H1 (cell line): ENCODE data around the gene UBE2H. TPM values are rescaled to one million over a fixed set of nuclear protein-coding genes. Genes with fewer than 3 reads are reported as not detected.

Experiments used
- CTCF ChIA-PET: fragments of 300-600 bp; sonication (Branson Sonifier 250); formaldehyde crosslinking; loops from one replicate; lab custom pipeline; 2021; ENCODE audit not compliant: partially characterized antibody; lab: Charles Lee
- POLR2A ChIA-PET: fragments of 300-600 bp; sonication (Branson Sonifier 250); formaldehyde crosslinking; loops from one replicate; lab custom pipeline; 2021; ENCODE audit warnings: inconsistent platforms; ENCODE audit not compliant: partially characterized antibody; lab: Charles Lee
- DNase-seq, 2 experiments: peaks; one replicate each; pipeline versions ENCODE4 v3.0.0 to v3.0.0-alpha.2; 2010 to 2022; ENCODE audit warnings: low spot score in 2 of 2, low read depth in 1 of 2, mixed read lengths in 1 of 2
- FAIRE-seq: peaks from 2 replicates; lab custom pipeline; 2011; peaks lifted over from hg19 to GRCh38; lab: Jason Lieb, UNC
- H2AFZ ChIP-seq: 2 replicates; pipeline ENCODE4 v1.8.1; 2012; ENCODE audit warnings: low read length, inconsistent platforms
- H2AK5ac ChIP-seq: 2 replicates; pipeline ENCODE4 v1.6.1; 2013; ENCODE audit warnings: low read depth, low read length
- H2BK120ac ChIP-seq: replicated peaks from 2 replicates; pipeline ENCODE3; 2013; ENCODE audit warnings: low read depth, low read length, inconsistent platforms
- H2BK12ac ChIP-seq: 2 replicates; pipeline ENCODE4 v1.6.1; 2013; ENCODE audit warnings: low read depth, low read length
- H2BK15ac ChIP-seq: 2 replicates; pipeline ENCODE4 v1.6.1; 2013; ENCODE audit warnings: low read length
- H2BK20ac ChIP-seq: 2 replicates; pipeline ENCODE4 v1.6.1; 2013; ENCODE audit warnings: low read length
- H2BK5ac ChIP-seq: 2 replicates; pipeline ENCODE4 v1.6.1; 2013; ENCODE audit warnings: low read depth, low read length
- H3K14ac ChIP-seq: 2 replicates; pipeline ENCODE4 v1.6.1; 2013; ENCODE audit warnings: inconsistent platforms; ENCODE audit not compliant: insufficient read length
- H3K18ac ChIP-seq: 2 replicates; pipeline ENCODE4 v1.6.1; 2013; ENCODE audit warnings: low read length; ENCODE audit errors: extremely low read depth
- H3K23ac ChIP-seq: 2 replicates; pipeline ENCODE4 v1.6.1; 2013; ENCODE audit warnings: inconsistent platforms; ENCODE audit not compliant: insufficient read length
- H3K23me2 ChIP-seq: 2 replicates; pipeline ENCODE4 v1.6.1; 2013; ENCODE audit warnings: low read depth, low read length
- H3K27ac ChIP-seq: 2 replicates; pipeline ENCODE4 v1.6.1; 2011; ENCODE audit warnings: low read depth, low read length, inconsistent platforms
- H3K27me3 ChIP-seq, 4 experiments: replicated peaks in 1 of 4; 1 replicate in 1 of 4; 2 replicates in 3 of 4; pipeline versions ENCODE4 v1.6.1 to v1.8.1; 2011 to 2013; ENCODE audit warnings: low read length in 3 of 4, mild to moderate bottlenecking in 3 of 4, inconsistent platforms in 2 of 4, mixed read lengths in 2 of 4, moderate library complexity in 1 of 4; ENCODE audit not compliant: control insufficient read depth in 3 of 4, insufficient read depth in 3 of 4; ENCODE audit errors: extremely low read depth in 1 of 4
- H3K36me3 ChIP-seq, 4 experiments: 2 replicates each; pipeline versions ENCODE4 v1.6.1 to v1.8.1; 2011 to 2013; ENCODE audit warnings: mild to moderate bottlenecking in 4 of 4, low read length in 3 of 4, moderate library complexity in 2 of 4, control low read depth in 1 of 4, inconsistent platforms in 1 of 4; ENCODE audit not compliant: insufficient read depth in 4 of 4, control insufficient read depth in 2 of 4
- H3K4ac ChIP-seq: replicated peaks from 2 replicates; pipeline ENCODE3; 2013; ENCODE audit warnings: low read length, low read depth, mixed read lengths, inconsistent platforms; ENCODE audit not compliant: insufficient read length
- H3K4me1 ChIP-seq, 4 experiments: replicated peaks in 1 of 4; 1 replicate in 1 of 4; 2 replicates in 3 of 4; pipeline versions ENCODE4 v1.6.1 to v1.8.1; 2011 to 2013; ENCODE audit warnings: low read length in 3 of 4, inconsistent platforms in 2 of 4, mixed read lengths in 1 of 4; ENCODE audit not compliant: insufficient read depth in 4 of 4, control insufficient read depth in 3 of 4
- H3K4me2 ChIP-seq, 2 experiments: 2 replicates each; pipeline versions ENCODE4 v1.6.1 to v1.8.1; 2011 to 2013; ENCODE audit warnings: low read depth in 2 of 2, low read length in 2 of 2, control low read depth in 1 of 2, inconsistent platforms in 1 of 2, mild to moderate bottlenecking in 1 of 2; ENCODE audit not compliant: insufficient read depth in 1 of 2
- H3K4me3 ChIP-seq, 4 experiments: fragments of 200-600, 300-600 bp in 1 of 4; sonication (generic), shearing (Covaris generic), sonication (Bioruptor Twin) in 1 of 4; 2 replicates each; pipeline versions ENCODE4 v1.5.1 to v1.8.1; 2011 to 2016; ENCODE audit warnings: low read length in 4 of 4, low read depth in 3 of 4, control low read depth in 2 of 4, inconsistent platforms in 2 of 4, mild to moderate bottlenecking in 2 of 4, mixed read lengths in 1 of 4, moderate library complexity in 1 of 4; ENCODE audit not compliant: insufficient read depth in 2 of 4; ENCODE audit errors: extremely low read depth in 1 of 4
- H3K56ac ChIP-seq: replicated peaks from 2 replicates; pipeline ENCODE3; 2013; ENCODE audit warnings: low read depth, mild to moderate bottlenecking, mixed read lengths, low read length, inconsistent platforms; ENCODE audit not compliant: insufficient read length
- H3K79me1 ChIP-seq: 2 replicates; pipeline ENCODE4 v1.6.1; 2013; ENCODE audit warnings: low read depth, low read length, control low read depth
- H3K79me2 ChIP-seq, 2 experiments: 2 replicates each; pipeline versions ENCODE4 v1.6.1 to v1.8.1; 2012 to 2013; ENCODE audit warnings: low read length in 2 of 2, mild to moderate bottlenecking in 2 of 2, inconsistent platforms in 1 of 2; ENCODE audit not compliant: insufficient read depth in 2 of 2, control insufficient read depth in 1 of 2
- H3K9ac ChIP-seq, 4 experiments: replicated peaks in 1 of 4; 1 replicate in 1 of 4; 2 replicates in 3 of 4; pipeline versions ENCODE4 v1.6.1 to v1.8.1; 2011 to 2013; ENCODE audit warnings: low read depth in 3 of 4, low read length in 3 of 4, control low read depth in 2 of 4, mild to moderate bottlenecking in 2 of 4, moderate library complexity in 2 of 4, inconsistent platforms in 1 of 4; ENCODE audit errors: extremely low read depth in 1 of 4
- H3K9me3 ChIP-seq, 2 experiments: 2 replicates each; pipeline versions ENCODE4 v1.6.1 to v1.8.1; 2012 to 2013; ENCODE audit warnings: mild to moderate bottlenecking in 2 of 2, moderate library complexity in 2 of 2, control low read depth in 1 of 2, inconsistent platforms in 1 of 2, low read depth in 1 of 2, low read length in 1 of 2, mixed read lengths in 1 of 2; ENCODE audit not compliant: insufficient read depth in 2 of 2
- H4K20me1 ChIP-seq, 2 experiments: replicated peaks in 1 of 2; 2 replicates each; pipeline versions ENCODE3 to v1.8.1; 2011 to 2013; ENCODE audit warnings: inconsistent platforms in 2 of 2, low read length in 2 of 2, mild to moderate bottlenecking in 1 of 2; ENCODE audit not compliant: insufficient read depth in 2 of 2, control insufficient read depth in 1 of 2
- H4K5ac ChIP-seq: 2 replicates; pipeline ENCODE4 v1.6.1; 2013; ENCODE audit warnings: low read length, low read depth, mixed read lengths, inconsistent platforms; ENCODE audit not compliant: insufficient read length
- H4K8ac ChIP-seq: 2 replicates; pipeline ENCODE4 v1.8.0; 2013; ENCODE audit warnings: mild to moderate bottlenecking, moderate library complexity, low read length, inconsistent platforms; ENCODE audit not compliant: insufficient read depth; ENCODE audit errors: extremely low read depth
- H4K91ac ChIP-seq: replicated peaks from 2 replicates; pipeline ENCODE3; 2013; ENCODE audit warnings: low read length, mixed read lengths, inconsistent platforms; ENCODE audit not compliant: insufficient read length
- CBX5 ChIP-seq: fragments of 300-800, 300-1000 bp; sonication (generic); IDR thresholded peaks from 2 replicates; pipeline ENCODE4 v1.7.1; 2016; ENCODE audit warnings: antibody characterized with exemption, low read length, low read depth
- CBX8 ChIP-seq: fragments of 300-800, 300-1000 bp; sonication (generic); IDR thresholded peaks from 2 replicates; pipeline ENCODE4 v1.7.1; 2016; ENCODE audit warnings: low read depth, low read length, borderline replicate concordance
- HDAC2 ChIP-seq, 2 experiments: fragments of 300-600 bp in 1 of 2; sonication (generic) in 1 of 2; IDR thresholded peaks; 2 replicates each; pipeline ENCODE4 v1.6.1; 2011 to 2012; ENCODE audit warnings: low read depth in 2 of 2, low read length in 2 of 2, mild to moderate bottlenecking in 2 of 2, moderate library complexity in 2 of 2, borderline replicate concordance in 1 of 2, inconsistent platforms in 1 of 2
- KDM1A ChIP-seq: fragments of 200-600, 300-600 bp; sonication (generic); IDR thresholded peaks from 2 replicates; pipeline ENCODE4 v1.7.1; 2016; ENCODE audit warnings: mild to moderate bottlenecking, low read length, borderline replicate concordance
- MAFK ChIP-seq: IDR thresholded peaks from 2 replicates; pipeline ENCODE4 v1.6.1; 2012; ENCODE audit warnings: low read depth, mild to moderate bottlenecking, improper control_type of control experiment, low read length
- RFX5 ChIP-seq: IDR thresholded peaks from 2 replicates; pipeline ENCODE4 v1.6.1; 2011; ENCODE audit warnings: low read depth, low read length, improper control_type of control experiment, borderline replicate concordance
- RXRA ChIP-seq: IDR thresholded peaks from 2 replicates; pipeline ENCODE4 v1.6.1; 2011; ENCODE audit warnings: low read depth, mild to moderate bottlenecking, low read length, moderate library complexity; ENCODE audit not compliant: insufficient read depth
- SP4 ChIP-seq: IDR thresholded peaks from 2 replicates; pipeline ENCODE4 v1.6.1; 2012; ENCODE audit warnings: low read length, inconsistent platforms
- SUZ12 ChIP-seq: fragments of 200-600 bp; sonication (generic); IDR thresholded peaks from 2 replicates; pipeline ENCODE4 v1.6.1; 2012; ENCODE audit warnings: mild to moderate bottlenecking, inconsistent platforms, low read length, moderate library complexity, mixed read lengths
- YY1 ChIP-seq: IDR thresholded peaks from 2 replicates; pipeline ENCODE4 v1.6.1; 2011; ENCODE audit warnings: low read depth, mild to moderate bottlenecking, low read length
- ZNF274 ChIP-seq: IDR thresholded peaks from 2 replicates; pipeline ENCODE4 v1.7.0; 2012; ENCODE audit warnings: low read length, borderline replicate concordance; ENCODE audit errors: extremely low read depth
- WGBS, 2 experiments: shearing (Covaris generic) in 1 of 2; methylation state at CpG; one replicate each; pipeline versions ENCODE4 v1.1.6 to v1.1.7; 2013 to 2015; ENCODE audit warnings: low lambda C conversion rate in 2 of 2, mixed read lengths in 2 of 2, inconsistent platforms in 1 of 2, low coverage in 1 of 2, missing lambda C conversion rate in 1 of 2; ENCODE audit not compliant: insufficient replicate concordance in 2 of 2, insufficient coverage in 1 of 2, insufficient read length in 1 of 2; ENCODE audit errors: extremely low coverage in 1 of 2, missing lambda C conversion rate in 1 of 2; 5-methylcytosine and 5-hydroxymethylcytosine counted together
- polyA plus RNA-seq, 7 experiments: library from polyadenylated mRNA; depleted of rRNA in 3 of 7; stranded (reverse) in 5 of 7; unstranded in 2 of 7; fragments of >200 nt in 5 of 7; fragments of 200-250 nt in 2 of 7; gene quantifications; 1 replicate in 5 of 7; 2 replicates in 1 of 7; 4 replicates in 1 of 7; pipeline versions ENCODE4 v1.2.1 to v1.2.3, GENCODE V29; 2011 to 2013; ENCODE audit warnings: missing spikeins in 2 of 7, mixed read lengths in 2 of 7
- total RNA-seq: library from RNA; stranded (reverse); fragmentation: NEBNext Ultra II Directional; extraction: Animal tissue kit (Norgen Biotek cat#: 25700); gene quantifications from 2 replicates; pipeline ENCODE4 v1.2.1, GENCODE V29; 2021
- TF ChIP-seq, protein P1 (sequence below): IDR thresholded peaks from 2 replicates; pipeline ENCODE4 v1.6.1; 2012; ENCODE audit warnings: inconsistent platforms

The UBE2H gene
- total and polyA plus RNA-seq, 2 of the 8 experiments (the other 6 are each of a cell fraction or from before 2014, with no cell fraction given): 30.6 to 62.2 TPM

DNA sequence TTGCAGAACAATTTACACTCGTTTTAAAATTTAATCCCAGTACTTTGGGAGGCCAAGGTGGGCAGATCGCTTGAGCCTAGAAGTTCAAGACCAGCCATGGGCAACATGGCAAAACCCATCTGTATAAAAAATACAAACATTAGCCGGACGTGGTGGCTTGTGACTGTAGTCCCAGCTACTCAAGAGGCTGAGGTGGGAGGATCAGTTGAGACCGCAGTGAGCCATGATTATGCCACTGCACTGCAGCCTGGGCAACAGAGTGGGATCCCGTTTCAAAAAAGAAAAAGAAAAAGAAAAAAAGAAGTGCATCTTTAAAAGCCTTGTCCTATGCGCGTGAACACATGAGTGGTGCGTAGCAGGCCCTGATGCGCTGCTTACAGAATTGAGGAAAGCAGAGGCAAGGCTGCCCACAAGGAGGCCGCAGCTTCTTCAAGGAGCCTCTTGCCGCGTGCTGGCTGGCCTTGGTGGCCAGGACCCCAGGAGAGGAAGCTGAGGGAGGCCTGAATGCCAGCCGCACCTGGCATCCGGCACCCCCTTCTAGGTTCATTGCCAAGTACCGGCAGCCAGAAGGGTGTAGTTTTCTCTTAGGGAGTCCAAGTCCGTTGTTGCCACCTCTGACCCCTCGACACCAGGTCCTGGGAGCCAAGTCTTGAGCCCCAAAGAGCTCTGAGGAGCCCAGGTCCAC is 124.5 kb downstream of the UBE2H start:
- H4K5ac ChIP-seq: no peak overlapping the region
- H3K56ac ChIP-seq: no peak overlapping the region
- H3K4me1 ChIP-seq: peaks cover 9 to 35% (median 11%) of the 10 kb centered on the region in 4 experiments
- H3K9me3 ChIP-seq: no peaks in the 10 kb centered on the region
- peak overlapping the region; percentile 72; the same call in 1 of the 2 replicates for H2BK15ac ChIP-seq
- H2BK12ac ChIP-seq: 0 out of 2 replicates have a peak overlapping the region, but pooled peaks have one; percentile 9
- H3K27ac ChIP-seq: no peak overlapping the region
- H4K8ac ChIP-seq: no peak overlapping the region
- no peak overlapping the region for H2AK5ac ChIP-seq
- no peaks in the 10 kb centered on the region for H4K20me1 ChIP-seq
- H3K79me1 ChIP-seq: no peaks in the 10 kb centered on the region; the same call in 1 of the 2 replicates
- no peak overlapping the region for H3K9ac ChIP-seq
- H3K4me3 ChIP-seq: no peak overlapping the region
- H3K4me2 ChIP-seq: no peak overlapping the region
- H3K23me2 ChIP-seq: peaks cover 3% of the 10 kb centered on the region
- H3K36me3 ChIP-seq: no peaks in the 10 kb centered on the region; a peak in 2 of 8 replicates
- POLR2A ChIA-PET: interaction anchor here (1.1 to 5.6 kb wide), 4 partner anchors 47 to 216 kb away, joined by 3 to 36 read pairs (median 8); no protein-coding TSS in a partner anchor
- H3K27me3 ChIP-seq: no peaks in the 10 kb centered on the region
- 91% methylated on average over 17 of the region's 18 CpGs; no CpG with 5 or more reads in 1 of the 2 experiments for WGBS, 2 experiments
- H4K91ac ChIP-seq: no peak overlapping the region
- H3K4ac ChIP-seq: no peak overlapping the region
- H2BK20ac ChIP-seq: no peak overlapping the region
- no peak overlapping the region for H2AFZ ChIP-seq
- H2BK120ac ChIP-seq: no peak overlapping the region
- DNase-seq: no peak
- FAIRE-seq: no peak
- H3K23ac ChIP-seq: no peak overlapping the region
- H3K14ac ChIP-seq: no peak overlapping the region
- H3K18ac ChIP-seq: no peak overlapping the region
- H2BK5ac ChIP-seq: no peak overlapping the region
- no peaks in the 10 kb centered on the region for H3K79me2 ChIP-seq
- CTCF ChIA-PET: interaction anchor here (0.7 to 8.8 kb wide), 25 partner anchors 10 to 610 kb away, joined by 3 to 141 read pairs (median 7); no protein-coding TSS in a partner anchor
- TF ChIP-seq HDAC2 (IDR thresholded peaks at IDR 0.05; ENCODE audit: borderline replicate concordance in 1 of 2, low read depth in 2 of 2, low read length in 2 of 2): no peak
- TF ChIP-seq SUZ12: no peak
- no peak for TF ChIP-seq RFX5
- TF ChIP-seq, protein P1, sequence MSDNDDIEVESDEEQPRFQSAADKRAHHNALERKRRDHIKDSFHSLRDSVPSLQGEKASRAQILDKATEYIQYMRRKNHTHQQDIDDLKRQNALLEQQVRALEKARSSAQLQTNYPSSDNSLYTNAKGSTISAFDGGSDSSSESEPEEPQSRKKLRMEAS: no peak
- TF ChIP-seq MAFK: no peak
- TF ChIP-seq SP4: no peak
- TF ChIP-seq KDM1A: no peak
- no peak for TF ChIP-seq RXRA
- TF ChIP-seq ZNF274: no peak
- TF ChIP-seq YY1: no peak
- TF ChIP-seq CBX5: no peak
- no peak for TF ChIP-seq CBX8
